Activated naive CD4-positive, alpha-beta T cell treated with anti-CD3 and anti-CD28 coated beads for 36 hours (primary cell): ENCODE data around the gene ACAA1. TPM values are rescaled to one million over a fixed set of nuclear protein-coding genes. Genes with fewer than 3 reads are reported as not detected.

Source experiments
- total RNA-seq, 2 experiments: library from RNA; stranded (reverse); gene quantifications; one replicate each; pipeline ENCODE4 v1.2.3, GENCODE V29; 2021

Gene ACAA1
- total RNA-seq, 2 experiments from 2014 or later = 57.5 to 58.7 TPM

Other genes with a start within 250 kb of the ACAA1 start
- gene VILL, start 146.3 kb downstream of the ACAA1 start, total RNA-seq = 10 to 100 TPM; 13.7 to 14.2 TPM
- 10 to 100 TPM; 10.6 to 10.8 TPM for gene PLCD1, start 107.5 kb downstream of the ACAA1 start, total RNA-seq
- gene DLEC1, start 97.9 kb downstream of the ACAA1 start, total RNA-seq = under 1 TPM; 0.17 to 0.19 TPM
- gene MYD88, start 1.5 kb upstream of the ACAA1 start, total RNA-seq = 10 to 100 TPM; 16.6 to 19.3 TPM
- 10 to 100 TPM; 33.8 to 35.0 TPM for gene OXSR1, start 28.4 kb upstream of the ACAA1 start, total RNA-seq
- gene SLC22A13, start 128.7 kb upstream of the ACAA1 start, total RNA-seq = not detected
- gene SLC22A14, start 145.2 kb upstream of the ACAA1 start, total RNA-seq = not detected
- 1 to 10 TPM; 2.5 to 2.8 TPM for gene XYLB, start 209.7 kb upstream of the ACAA1 start, total RNA-seq